A375 (cell line): Measurements from ENCODE around the gene IMPA2. TPM values are rescaled to one million over a fixed set of nuclear protein-coding genes. Genes with fewer than 3 reads are reported as not detected.

Experiments used
- small RNA-seq: library from RNA; depleted of rRNA; stranded (forward); fragments of <200 nt; gene quantifications from one replicate; pipeline ENCODE3, GENCODE V24; 2014
- total RNA-seq: library from RNA; depleted of rRNA; stranded (reverse); fragments of >200 nt; shearing (Covaris generic); gene quantifications from 2 replicates; pipeline ENCODE4 v1.2.3, GENCODE V29; 2014; rRNA removed

The IMPA2 gene
- 22.5 and 28.7 TPM in 2 replicates for total RNA-seq

DNA sequence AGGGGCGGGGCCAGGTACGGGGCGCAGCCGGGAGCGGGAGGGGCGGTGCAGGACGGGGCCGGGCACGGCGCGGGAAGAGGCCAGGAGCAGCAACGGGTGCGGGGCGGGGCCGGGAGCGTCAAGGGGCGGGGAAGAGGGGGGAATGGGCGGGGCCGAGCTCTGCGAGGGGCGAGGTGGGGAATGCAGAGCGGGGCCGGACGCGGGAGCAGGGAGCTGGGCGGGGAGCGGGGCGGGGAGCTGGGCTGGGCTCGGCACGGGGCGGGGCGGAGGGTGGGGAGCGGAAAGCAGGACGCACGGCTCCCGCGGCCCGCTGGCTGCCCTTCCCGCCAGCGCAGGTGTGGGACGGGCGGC lies at the start of gene IMPA2:
Gene IMPA2, plus strand, starts transcription at position 316 of the 351 bp plus-strand sequence. CDS start 163 bp downstream, outside the sequence.

Small RNA genes lying within 50 kb of the gene (small RNA-seq; reads per million reads assigned to genes)
- not detected for gene AP001542.1

Other genes with a start within 250 kb of the IMPA2 start
- gene CHMP1B, start 130.1 kb upstream of the IMPA2 start, total RNA-seq = 50.1 and 56.1 TPM in 2 replicates
- gene MPPE1, start 73.2 kb upstream of the IMPA2 start, total RNA-seq = 7.8 and 11.3 TPM in 2 replicates
- gene ANKRD62, start 112.3 kb downstream of the IMPA2 start, total RNA-seq = not detected in 2 replicates